Esophagus (tissue), 2 donors: ENCODE measurements around the gene SAG. TPM values are rescaled to one million over a fixed set of nuclear protein-coding genes. Genes with fewer than 3 reads are reported as not detected.

Source experiments
- H3K27ac ChIP-seq, 2 donors: one replicate each; pipeline ENCODE4 v1.5.1; 2013; ENCODE audit warnings: low read depth in 2 of 2, mild to moderate bottlenecking in 2 of 2, inconsistent platforms in 1 of 2, low read length in 1 of 2, moderate library complexity in 1 of 2
- H3K27me3 ChIP-seq, 2 donors: one replicate each; pipeline ENCODE4 v1.6.1; 2013; ENCODE audit warnings: low read length in 2 of 2, control low read depth in 1 of 2, mild to moderate bottlenecking in 1 of 2; ENCODE audit not compliant: insufficient read depth in 2 of 2, control insufficient read depth in 1 of 2
- H3K36me3 ChIP-seq, 2 donors: one replicate each; pipeline ENCODE4 v1.6.1; 2013; ENCODE audit warnings: low read length in 1 of 2; ENCODE audit not compliant: control insufficient read depth in 2 of 2, insufficient read depth in 2 of 2
- H3K4me1 ChIP-seq, 2 donors: one replicate each; pipeline ENCODE4 v1.6.1; 2013; ENCODE audit warnings: low read length in 1 of 2; ENCODE audit not compliant: control insufficient read depth in 2 of 2, insufficient read depth in 2 of 2
- H3K4me3 ChIP-seq, 2 donors: one replicate each; pipeline ENCODE4 v1.5.1; 2013; ENCODE audit warnings: low read length in 2 of 2, mild to moderate bottlenecking in 2 of 2, low read depth in 1 of 2, moderate library complexity in 1 of 2
- H3K9me3 ChIP-seq, 2 donors: one replicate each; pipeline ENCODE4 v1.6.1; 2013; ENCODE audit warnings: mild to moderate bottlenecking in 2 of 2, low read depth in 1 of 2, low read length in 1 of 2, moderate library complexity in 1 of 2; ENCODE audit not compliant: control insufficient read depth in 2 of 2, insufficient read depth in 1 of 2
- WGBS, 2 donors: extraction: QIAGEN DNeasy Blood & Tissue Kit; methylation state at CpG; one replicate each; pipeline ENCODE4 v1.1.7; 2013; 5-methylcytosine and 5-hydroxymethylcytosine counted together
- polyA plus RNA-seq, 2 donors: library from polyadenylated mRNA; stranded (reverse); fragments of 200-250 nt; gene quantifications; one replicate each; pipeline ENCODE4 v1.2.3, GENCODE V29; 2013
- donor health status: healthy with polysubstance abuse.
- donor health status: Bipolar disorder and iron deficiency.

The SAG gene
- polyA plus RNA-seq, 2 donors: not detected

- Histone ChIP-seq H3K4me3 (no peak overlapping the region), H3K36me3 (peaks cover 0 to 3% of the 10 kb centered on the region in 2 donors), H3K27me3 (no peaks in the 10 kb centered on the region), H3K4me1 (peaks cover 0 to 2% of the 10 kb centered on the region in 2 donors), H3K9me3 (no peaks in the 10 kb centered on the region), H3K27ac (no peak overlapping the region)
- 68 to 79% methylated on average over 10 of the region's 10 CpGs for WGBS, 2 donors
Measured at GRCh38 chr2:233375490-233376314, 68.1 kb downstream of the SAG start.

- peaks cover 0 to 2% of the 10 kb centered on the region in 2 donors for H3K4me1 ChIP-seq
- no peak overlapping the region for H3K27ac ChIP-seq
- no peaks in the 10 kb centered on the region for H3K27me3 ChIP-seq
- H3K4me3 ChIP-seq: no peak overlapping the region
- 92 to 93% methylated on average over 6 of the region's 6 CpGs for WGBS, 2 donors
- H3K9me3 ChIP-seq: no peaks in the 10 kb centered on the region
- no peaks in the 10 kb centered on the region for H3K36me3 ChIP-seq
Measured at GRCh38 chr2:233379034-233379433, 71.4 kb downstream of the SAG start.

GRCh38 chr2:233379441-233379840 lies 71.8 kb downstream of the SAG start:
- no peak overlapping the region for H3K27ac ChIP-seq
- H3K27me3 ChIP-seq: no peaks in the 10 kb centered on the region
- H3K36me3 ChIP-seq: no peaks in the 10 kb centered on the region
- H3K4me1 ChIP-seq: peaks cover 3 to 4% of the 10 kb centered on the region in 2 donors
- no peak overlapping the region for H3K4me3 ChIP-seq
- 62 to 63% methylated on average over 1 of the region's 1 CpG for WGBS, 2 donors
- no peaks in the 10 kb centered on the region for H3K9me3 ChIP-seq

- no peaks in the 10 kb centered on the region for H3K9me3 ChIP-seq
- 87 to 93% methylated on average over 13 of the region's 13 CpGs for WGBS, 2 donors
Measured at GRCh38 chr2:233380132-233380895, 72.7 kb downstream of the SAG start.

GRCh38 chr2:233380995-233381637 lies 73.5 kb downstream of the SAG start:
- Histone ChIP-seq H3K27me3 (no peaks in the 10 kb centered on the region), H3K4me1 (peaks cover 7 to 10% of the 10 kb centered on the region in 2 donors), H3K4me3 (no peak overlapping the region), H3K9me3 (no peaks in the 10 kb centered on the region), H3K27ac (no peak overlapping the region), H3K36me3 (no peaks in the 10 kb centered on the region)
- WGBS, 2 donors: 86 to 88% methylated on average over 11 of the region's 11 CpGs

More at GRCh38 chr2:233380132-233380895, 72.7 kb downstream of the SAG start:
- Histone ChIP-seq H3K27ac (no peak overlapping the region), H3K36me3 (no peaks in the 10 kb centered on the region), H3K4me1 (peaks cover 7 to 10% of the 10 kb centered on the region in 2 donors), H3K4me3 (no peak overlapping the region), H3K27me3 (no peaks in the 10 kb centered on the region)

GRCh38 chr2:233381638-233381995 lies 74.0 kb downstream of the SAG start:
- H3K27me3 ChIP-seq: no peaks in the 10 kb centered on the region
- H3K36me3 ChIP-seq: no peaks in the 10 kb centered on the region
- H3K9me3 ChIP-seq: no peaks in the 10 kb centered on the region
- no peak overlapping the region for H3K4me3 ChIP-seq
- peaks cover 8 to 10% of the 10 kb centered on the region in 2 donors for H3K4me1 ChIP-seq
- WGBS, 2 donors: 93 to 94% methylated on average over 4 of the region's 4 CpGs
- no peak overlapping the region for H3K27ac ChIP-seq

- 85 to 88% methylated on average over 10 of the region's 10 CpGs for WGBS, 2 donors
- H3K27me3 ChIP-seq: no peaks in the 10 kb centered on the region
Measured at GRCh38 chr2:233384015-233384414, 76.4 kb downstream of the SAG start.

GRCh38 chr2:233384811-233385488 lies 77.3 kb downstream of the SAG start:
- Histone ChIP-seq H3K27ac (no peak overlapping the region), H3K9me3 (no peaks in the 10 kb centered on the region), H3K36me3 (peaks cover 0 to 2% of the 10 kb centered on the region in 2 donors), H3K4me3 (no peak overlapping the region), H3K27me3 (no peaks in the 10 kb centered on the region), H3K4me1 (peaks cover 9 to 12% of the 10 kb centered on the region in 2 donors)
- 76 to 77% methylated on average over 12 of the region's 12 CpGs for WGBS, 2 donors

More at GRCh38 chr2:233384015-233384414, 76.4 kb downstream of the SAG start:
- H3K36me3 ChIP-seq: no peaks in the 10 kb centered on the region
- H3K4me1 ChIP-seq: peaks cover 10 to 12% of the 10 kb centered on the region in 2 donors
- H3K9me3 ChIP-seq: no peaks in the 10 kb centered on the region
- H3K4me3 ChIP-seq: no peak overlapping the region
- H3K27ac ChIP-seq: no peak overlapping the region

- no peaks in the 10 kb centered on the region for H3K9me3 ChIP-seq
- peaks cover 9 to 12% of the 10 kb centered on the region in 2 donors for H3K4me1 ChIP-seq
- H3K4me3 ChIP-seq: no peak overlapping the region
- H3K27ac ChIP-seq: no peak overlapping the region
- WGBS, 2 donors: 69 to 74% methylated on average over 14 of the region's 14 CpGs
- H3K36me3 ChIP-seq: peaks cover 0 to 2% of the 10 kb centered on the region in 2 donors
- H3K27me3 ChIP-seq: no peaks in the 10 kb centered on the region
Measured at GRCh38 chr2:233385489-233386044, 78.0 kb downstream of the SAG start.
